ENCODE results near the gene HDAC3. TPM values are rescaled to one million over a fixed set of nuclear protein-coding genes. Genes with fewer than 3 reads are reported as not detected.

The HDAC3 gene
- total and polyA plus RNA-seq, 12 donors = 27.7 to 43.0 (median 32.7) TPM

DNA sequence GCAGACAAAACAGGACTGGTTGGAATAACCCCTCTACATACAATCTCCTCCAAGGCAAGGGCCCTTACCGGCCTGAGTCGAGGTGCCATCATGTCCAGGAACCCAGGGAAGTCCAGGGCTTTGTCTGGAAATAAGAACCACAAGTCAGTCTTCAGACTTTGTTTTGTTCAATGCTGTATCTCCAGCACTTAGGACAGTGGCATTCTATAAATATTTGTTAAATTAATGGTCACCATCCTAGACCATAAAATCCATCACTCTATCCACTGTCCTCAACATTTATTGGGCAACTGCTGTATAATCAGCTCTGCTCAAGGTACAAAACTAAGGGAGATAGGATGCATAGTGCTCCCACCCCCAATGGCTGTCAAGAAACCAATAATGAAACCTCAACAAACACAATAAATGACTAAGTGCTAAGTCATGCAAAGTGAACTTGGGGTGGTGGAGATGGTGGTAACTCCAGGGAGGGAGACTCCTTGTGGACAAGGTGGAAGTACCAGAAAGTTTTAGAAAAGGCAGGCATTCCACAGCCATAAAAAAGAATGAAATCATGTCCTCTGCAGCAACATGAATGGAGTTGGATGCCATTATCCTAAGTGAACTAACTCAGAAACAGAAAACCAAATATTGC, 5.1 kb upstream of the HDAC3 start:
- WGBS, 2 donors = 88 to 92% methylated on average over 2 of the region's 2 CpGs
- Histone ChIP-seq H3K27me3 (peaks cover 0 to 3% (median 0%) of the 10 kb centered on the region in 7 donors), H3K4me3 (no peak overlapping the region), H3K9me3 (no peaks in the 10 kb centered on the region), H3K27ac (no peak overlapping the region), H3K4me1 (peaks cover 4 to 16% (median 12%) of the 10 kb centered on the region in 9 donors), H3K36me3 (peaks cover 0 to 59% (median 5%) of the 10 kb centered on the region in 9 donors)
- no peak for DNase-seq
- TF ChIP-seq, protein P1, sequence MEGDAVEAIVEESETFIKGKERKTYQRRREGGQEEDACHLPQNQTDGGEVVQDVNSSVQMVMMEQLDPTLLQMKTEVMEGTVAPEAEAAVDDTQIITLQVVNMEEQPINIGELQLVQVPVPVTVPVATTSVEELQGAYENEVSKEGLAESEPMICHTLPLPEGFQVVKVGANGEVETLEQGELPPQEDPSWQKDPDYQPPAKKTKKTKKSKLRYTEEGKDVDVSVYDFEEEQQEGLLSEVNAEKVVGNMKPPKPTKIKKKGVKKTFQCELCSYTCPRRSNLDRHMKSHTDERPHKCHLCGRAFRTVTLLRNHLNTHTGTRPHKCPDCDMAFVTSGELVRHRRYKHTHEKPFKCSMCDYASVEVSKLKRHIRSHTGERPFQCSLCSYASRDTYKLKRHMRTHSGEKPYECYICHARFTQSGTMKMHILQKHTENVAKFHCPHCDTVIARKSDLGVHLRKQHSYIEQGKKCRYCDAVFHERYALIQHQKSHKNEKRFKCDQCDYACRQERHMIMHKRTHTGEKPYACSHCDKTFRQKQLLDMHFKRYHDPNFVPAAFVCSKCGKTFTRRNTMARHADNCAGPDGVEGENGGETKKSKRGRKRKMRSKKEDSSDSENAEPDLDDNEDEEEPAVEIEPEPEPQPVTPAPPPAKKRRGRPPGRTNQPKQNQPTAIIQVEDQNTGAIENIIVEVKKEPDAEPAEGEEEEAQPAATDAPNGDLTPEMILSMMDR (IDR thresholded peaks at IDR 0.05) = no peak
- intact Hi-C loops (cut with DNase I) = no loop called here
- ATAC-seq = no peak

DNA sequence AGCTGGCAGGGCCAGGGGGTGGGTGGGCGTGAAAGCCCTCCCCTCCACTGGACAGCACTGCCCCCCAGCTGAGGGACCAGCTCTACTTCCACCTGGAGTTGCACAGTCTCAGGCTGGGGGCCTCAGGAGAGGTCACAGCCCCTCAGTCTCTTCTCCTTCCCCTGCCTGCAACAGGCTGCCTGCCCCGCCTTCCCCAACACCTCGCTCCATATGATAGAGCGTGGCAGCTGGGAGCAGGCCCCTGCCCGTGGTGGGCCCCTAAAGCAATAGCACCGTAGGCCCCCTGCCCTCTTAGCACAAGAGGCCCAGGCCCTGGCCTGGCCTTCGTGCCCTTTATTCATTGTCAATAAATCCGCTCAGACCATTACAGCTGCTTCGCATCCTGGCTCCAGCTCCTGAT, 4.0 kb upstream of the HDAC3 start:
- no peak overlapping the region for H3K27ac ChIP-seq
- WGBS, 2 donors = 90 to 91% methylated on average over 9 of the region's 9 CpGs
- peaks cover 0 to 48% (median 3%) of the 10 kb centered on the region in 9 donors for H3K36me3 ChIP-seq
- peaks cover 7 to 22% (median 18%) of the 10 kb centered on the region in 9 donors for H3K4me1 ChIP-seq
- H3K27me3 ChIP-seq = peaks cover 0 to 3% (median 0%) of the 10 kb centered on the region in 7 donors
- TF ChIP-seq, protein P1 (IDR thresholded peaks at IDR 0.05) = no peak
- intact Hi-C loops (cut with DNase I) = no loop called here
- no peak for DNase-seq
- no peak overlapping the region for H3K4me3 ChIP-seq
- H3K9me3 ChIP-seq = no peaks in the 10 kb centered on the region
- no peak for ATAC-seq

- no peak for ATAC-seq
- Histone ChIP-seq H3K27ac (no peak overlapping the region), H3K27me3 (peaks cover 0 to 3% (median 0%) of the 10 kb centered on the region in 7 donors), H3K36me3 (peaks cover 0 to 41% (median 0%) of the 10 kb centered on the region in 9 donors), H3K4me3 (no peak overlapping the region), H3K4me1 (peaks cover 7 to 28% (median 25%) of the 10 kb centered on the region in 9 donors), H3K9me3 (no peaks in the 10 kb centered on the region)
- TF ChIP-seq, protein P1 (IDR thresholded peaks at IDR 0.05) = no peak
- intact Hi-C loops (cut with DNase I) = no loop called here
- WGBS, 2 donors = 88 to 98% methylated on average over 3 of the region's 3 CpGs
- DNase-seq = no peak
These were observed 3.4 kb upstream of the HDAC3 start for GRCh38 chr5:141640051-141640415.

DNA sequence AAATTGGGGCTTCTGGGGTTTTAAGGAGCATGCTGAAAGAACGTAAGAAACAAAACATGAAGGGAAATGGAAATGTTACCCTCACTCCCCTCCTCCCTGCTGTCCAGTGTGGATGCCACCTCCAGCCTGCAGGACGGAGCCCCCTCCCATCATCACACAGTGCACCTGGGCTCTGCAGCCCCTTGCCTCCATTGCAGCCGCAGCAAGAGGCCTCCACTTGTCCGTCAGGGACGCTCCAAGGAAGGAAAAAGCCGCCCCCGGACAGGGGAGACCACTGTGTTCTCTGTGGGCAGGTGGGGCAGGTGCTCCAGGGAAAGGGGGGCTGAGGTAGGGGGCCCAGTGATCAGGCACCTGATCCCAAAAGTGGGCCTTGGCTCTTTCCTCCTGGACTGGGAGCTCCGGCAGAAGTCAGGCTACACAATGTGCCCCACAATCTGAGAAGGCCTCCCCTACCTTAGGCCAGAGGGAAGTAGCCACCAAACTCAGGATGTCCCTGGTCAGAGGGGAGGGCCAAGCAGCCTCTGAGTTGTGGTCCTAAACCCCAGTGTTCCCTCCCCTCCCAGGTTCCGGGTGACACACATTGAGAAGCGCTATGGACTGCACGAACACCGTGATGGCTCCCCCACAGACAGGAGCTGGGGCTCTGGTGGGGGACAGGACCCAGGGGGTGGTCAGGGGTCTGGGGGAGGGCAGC, 2.9 kb upstream of the HDAC3 start:
- H3K4me1 ChIP-seq = peaks cover 7 to 34% (median 27%) of the 10 kb centered on the region in 9 donors
- H3K27me3 ChIP-seq = peaks cover 0 to 3% (median 0%) of the 10 kb centered on the region in 7 donors
- intact Hi-C loops (cut with DNase I) = no loop called here
- ATAC-seq (no peak), DNase-seq (no peak)
- WGBS, 2 donors = 88 to 95% methylated on average over 12 of the region's 12 CpGs
- no peaks in the 10 kb centered on the region for H3K9me3 ChIP-seq
- TF ChIP-seq, protein P1 (IDR thresholded peaks at IDR 0.05) = no peak
- H3K4me3 ChIP-seq = no peak overlapping the region
- H3K36me3 ChIP-seq = peaks cover 0 to 41% (median 0%) of the 10 kb centered on the region in 9 donors
- H3K27ac ChIP-seq = no peak overlapping the region
